Activated T-cell treated with anti-CD3 and anti-CD28 coated beads, Interleukin-2, amount 50 U/mL, for 24 hours (primary cell): ENCODE results near the gene TMEM255A.

Source experiments
- DNase-seq: peaks from one replicate; pipeline ENCODE4 v3.0.0-alpha.2; 2020
- H3K27ac Mint-ChIP-seq: 2 replicates; pipeline ENCODE4 v1.8.0; 2020; ENCODE audit warnings: mild to moderate bottlenecking, mixed read lengths
- H3K27me3 Mint-ChIP-seq: 2 replicates; pipeline ENCODE4 v1.8.0; 2020; ENCODE audit warnings: mixed read lengths
- H3K36me3 Mint-ChIP-seq: 2 replicates; pipeline ENCODE4 v1.8.0; 2020; ENCODE audit warnings: low read depth, mixed read lengths
- H3K4me1 Mint-ChIP-seq: 2 replicates; pipeline ENCODE4 v1.8.0; 2020; ENCODE audit warnings: low read depth, mixed read lengths
- H3K4me3 Mint-ChIP-seq: 2 replicates; pipeline ENCODE4 v1.8.0; 2020; ENCODE audit warnings: mild to moderate bottlenecking, moderate library complexity, mixed read lengths
- H3K9me3 Mint-ChIP-seq: 2 replicates; pipeline ENCODE4 v1.8.0; 2020; ENCODE audit warnings: mixed read lengths

TMEM255A gene

GRCh38 chrX:120223374-120223773 lies 87.9 kb downstream of the TMEM255A start:
- peaks cover 6% of the 10 kb centered on the region for H3K27me3 Mint-ChIP-seq
- DNase-seq, result no peak
- H3K36me3 Mint-ChIP-seq, result peaks cover 5% of the 10 kb centered on the region
- no peak overlapping the region for H3K4me3 Mint-ChIP-seq
- no peaks in the 10 kb centered on the region for H3K9me3 Mint-ChIP-seq
- H3K27ac Mint-ChIP-seq, result no peak overlapping the region
- no peaks in the 10 kb centered on the region for H3K4me1 Mint-ChIP-seq

- H3K27ac Mint-ChIP-seq, result no peak overlapping the region
- no peaks in the 10 kb centered on the region for H3K36me3 Mint-ChIP-seq
- peak; percentile 60 for DNase-seq
- peaks cover 20% of the 10 kb centered on the region for H3K27me3 Mint-ChIP-seq
- no peak overlapping the region for H3K4me3 Mint-ChIP-seq
- H3K9me3 Mint-ChIP-seq, result no peaks in the 10 kb centered on the region
- H3K4me1 Mint-ChIP-seq, result peaks cover 6% of the 10 kb centered on the region
Observed at GRCh38 chrX:120213438-120214265, 97.6 kb downstream of the TMEM255A start.
